LNCAP (cell line): ENCODE results near the gene CDC42EP3.

Source experiments
- CTCF ChIP-seq: fragments of 450-650 bp; IDR thresholded peaks from 2 replicates; pipeline ENCODE4 v1.5.1; 2017; ENCODE audit warnings: mild to moderate bottlenecking

The CDC42EP3 gene

GRCh38 chr2:37625796-37626571 lies 45.5 kb downstream of the CDC42EP3 start:
- TF ChIP-seq CTCF, result no peak

DNA sequence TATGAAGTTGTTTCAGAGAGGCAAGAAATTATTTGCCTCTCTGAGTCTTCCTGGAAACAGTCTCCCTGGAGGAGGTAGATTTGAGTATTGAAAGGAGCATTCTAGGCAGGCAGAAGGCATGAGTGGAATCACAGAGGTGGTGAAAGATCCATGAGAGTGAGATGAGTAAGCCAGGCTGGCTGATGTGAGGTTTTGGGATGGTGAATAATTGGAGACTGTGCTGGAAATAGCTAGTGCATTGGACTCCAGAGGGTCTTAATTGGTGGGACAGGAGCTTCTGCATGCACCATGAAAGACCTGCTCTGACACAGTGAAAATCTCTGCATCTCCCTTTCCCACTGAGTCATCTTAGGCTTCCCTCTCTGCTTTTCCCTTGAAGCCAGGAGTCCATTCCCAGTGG lies 46.3 kb downstream of the CDC42EP3 start:
- no peak for TF ChIP-seq CTCF

DNA sequence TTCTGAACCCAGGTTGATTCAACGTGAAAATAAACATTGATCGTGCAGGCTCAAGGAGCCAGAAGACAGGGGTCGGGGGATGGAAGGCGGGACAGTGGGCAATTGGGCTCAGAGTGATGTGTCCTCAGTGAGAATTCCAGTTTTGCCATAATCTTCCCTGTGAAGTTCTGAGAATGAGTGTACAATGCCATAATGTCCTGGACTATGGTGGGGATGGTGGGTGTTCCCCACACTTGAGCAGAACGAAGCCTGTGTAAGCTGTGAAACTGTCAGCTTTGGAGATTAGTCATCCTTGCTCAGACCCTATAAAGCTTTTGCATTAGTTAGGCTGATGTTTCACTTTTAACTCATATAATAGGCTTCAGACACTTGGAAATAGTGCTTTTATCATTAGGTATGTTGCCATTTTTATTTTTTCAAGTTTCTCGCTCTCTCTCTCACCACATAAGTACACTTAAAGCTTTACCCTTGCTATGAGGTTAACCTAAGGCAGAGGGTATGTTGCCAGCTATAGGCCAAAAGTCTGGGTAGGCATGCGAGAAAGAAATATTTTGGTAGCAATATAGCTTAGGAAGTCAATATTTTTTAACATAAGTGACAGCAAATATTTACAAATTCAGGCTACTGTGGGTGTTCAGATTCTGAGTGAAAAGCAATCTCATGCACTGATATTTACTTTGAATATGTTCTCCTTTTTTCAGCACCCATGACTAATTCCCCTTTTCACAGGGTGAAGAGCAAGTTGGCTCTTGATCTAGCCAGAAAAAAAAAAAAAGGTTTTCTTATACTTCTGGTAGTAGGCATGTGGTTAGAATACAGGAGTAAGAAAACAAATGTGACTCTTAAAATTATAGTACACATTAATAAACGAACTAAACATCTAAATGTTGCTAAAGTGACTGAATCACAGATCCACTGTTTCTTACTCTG lies 47.2 kb downstream of the CDC42EP3 start:
- TF ChIP-seq CTCF, result no peak

DNA sequence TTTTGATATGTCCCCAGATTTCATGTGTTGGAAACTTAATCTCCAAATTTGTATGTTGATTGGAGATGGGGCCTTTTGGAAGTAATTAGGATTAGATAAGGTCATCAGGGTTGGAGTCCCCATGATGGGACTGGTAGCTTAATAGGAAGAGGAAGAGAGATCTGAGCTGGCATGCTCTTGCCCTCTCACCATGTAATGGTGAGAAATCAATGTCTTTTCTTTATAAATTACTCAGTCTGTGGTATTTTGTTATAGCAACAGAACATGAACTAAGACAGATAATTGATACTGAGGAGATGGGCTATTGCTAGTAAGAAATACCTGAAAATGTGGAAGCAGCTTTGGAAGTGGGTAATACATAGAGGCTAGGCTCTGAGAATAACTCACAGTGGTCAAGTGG lies 48.0 kb downstream of the CDC42EP3 start:
- TF ChIP-seq CTCF, result no peak

DNA sequence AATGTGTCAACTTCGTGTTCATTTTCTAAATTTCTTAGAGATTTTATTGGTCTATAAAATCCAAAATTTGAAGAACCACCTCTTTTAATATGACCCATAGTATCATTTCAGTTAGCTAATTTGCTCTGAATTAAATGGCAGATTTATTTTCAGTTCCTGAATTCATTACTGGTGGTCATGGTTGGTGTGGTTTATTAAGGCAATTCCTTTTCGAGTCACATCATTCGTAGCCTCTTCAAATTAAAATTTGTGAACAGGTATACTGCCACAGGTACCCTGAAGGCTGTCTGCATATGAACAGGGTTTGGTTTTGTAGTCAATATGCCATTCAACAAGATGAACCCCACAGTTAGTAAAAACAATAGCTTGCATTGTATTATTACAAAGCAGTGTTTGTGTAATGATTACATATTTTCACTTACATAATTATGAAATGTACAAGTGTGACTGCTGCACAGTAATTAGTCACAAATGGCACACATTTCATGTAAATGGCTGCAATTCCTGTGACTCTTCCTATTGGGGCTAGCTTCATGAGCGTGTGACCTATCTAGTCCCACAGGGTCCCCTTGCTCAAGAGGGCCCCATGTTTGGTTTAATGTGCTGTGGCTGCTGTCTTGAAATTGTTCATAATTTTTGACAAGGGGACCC lies 48.9 kb downstream of the CDC42EP3 start:
- no peak for TF ChIP-seq CTCF

DNA sequence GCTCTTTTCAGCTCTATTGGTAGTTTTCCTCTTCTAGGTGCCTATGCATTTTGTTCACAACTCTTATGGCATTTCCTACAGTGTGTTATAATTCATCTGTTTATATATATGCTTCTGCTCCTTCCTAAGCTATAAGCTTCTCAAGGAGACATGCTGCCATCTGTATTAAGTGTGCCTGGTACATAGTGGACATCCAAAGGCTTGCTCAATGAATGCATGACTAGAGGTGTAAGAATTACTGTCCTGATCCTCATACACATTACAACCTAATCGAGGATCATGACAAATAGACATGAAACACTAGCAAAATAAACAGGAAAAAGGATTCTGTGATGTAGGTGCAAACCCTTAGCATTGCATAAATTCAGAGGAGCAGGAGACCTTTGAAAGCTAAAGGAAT lies 50.2 kb downstream of the CDC42EP3 start:
- no peak for TF ChIP-seq CTCF

GRCh38 chr2:37619959-37620300 lies 51.5 kb downstream of the CDC42EP3 start:
- no peak for TF ChIP-seq CTCF
